ENCODE measurements around the gene TMEM132E.

TMEM132E gene

GRCh38 chr17:34667656-34668055, 88.3 kb downstream of the TMEM132E start:
- no peak for DNase-seq

- no peak for DNase-seq
Measured at GRCh38 chr17:34668206-34668605, 88.8 kb downstream of the TMEM132E start.

- no peak for DNase-seq
Measured at GRCh38 chr17:34669511-34669910, 90.1 kb downstream of the TMEM132E start.

- DNase-seq = no peak
Measured at GRCh38 chr17:34670618-34671017, 91.2 kb downstream of the TMEM132E start.

GRCh38 chr17:34671191-34671590, 91.8 kb downstream of the TMEM132E start:
- no peak for DNase-seq

- DNase-seq = no peak
Measured at GRCh38 chr17:34672176-34672785, 92.9 kb downstream of the TMEM132E start.

- DNase-seq = no peak
Measured at GRCh38 chr17:34673516-34673915, 94.1 kb downstream of the TMEM132E start.

GRCh38 chr17:34673995-34674890, 94.9 kb downstream of the TMEM132E start:
- DNase-seq = no peak

- DNase-seq = no peak
Measured at GRCh38 chr17:34675143-34675542, 95.8 kb downstream of the TMEM132E start.

GRCh38 chr17:34675605-34676004, 96.2 kb downstream of the TMEM132E start:
- no peak for DNase-seq

- no peak for DNase-seq
Measured at GRCh38 chr17:34680151-34680550, 100.8 kb downstream of the TMEM132E start.

GRCh38 chr17:34682305-34682704, 102.9 kb downstream of the TMEM132E start:
- no peak for DNase-seq

- no peak for DNase-seq
Measured at GRCh38 chr17:34683390-34683789, 104.0 kb downstream of the TMEM132E start.
